Activated B cell treated with CpG ODN at 0.5 μM for 24 hours (primary cell): ENCODE data around the gene NOL9. TPM values are rescaled to one million over a fixed set of nuclear protein-coding genes. Genes with fewer than 3 reads are reported as not detected.

ENCODE experiments used
- ATAC-seq: fragments of 200-7000 bp; cut with Tn5 transposase; one replicate; pipeline ENCODE4 v1.10.0; 2021; ENCODE audit warnings: low read depth, mild to moderate bottlenecking, moderate library complexity
- CTCF ChIA-PET: fragments of 350-600 bp; sonication (Branson Sonifier 250); formaldehyde crosslinking; loops from one replicate; lab custom pipeline; 2021; ENCODE audit warnings: antibody characterized with exemption; lab: Charles Lee
- POLR2A ChIA-PET: fragments of 350-600 bp; sonication (Branson Sonifier 250); formaldehyde crosslinking; loops from one replicate; lab custom pipeline; 2021; ENCODE audit warnings: antibody characterized with exemption; lab: Charles Lee
- DNase-seq: peaks from one replicate; pipeline ENCODE4 v3.0.0; 2022
- H3K27ac Mint-ChIP-seq: one replicate; pipeline ENCODE4 v1.8.0; 2020; ENCODE audit warnings: mixed read lengths
- H3K27me3 Mint-ChIP-seq: one replicate; pipeline ENCODE4 v1.8.0; 2021; ENCODE audit warnings: mixed read lengths
- H3K36me3 Mint-ChIP-seq: one replicate; pipeline ENCODE4 v1.8.0; 2021; ENCODE audit warnings: low read depth, mixed read lengths
- H3K4me1 Mint-ChIP-seq: one replicate; pipeline ENCODE4 v1.8.0; 2021; ENCODE audit warnings: mixed read lengths
- H3K4me3 Mint-ChIP-seq: one replicate; pipeline ENCODE4 v1.8.0; 2020; ENCODE audit warnings: mild to moderate bottlenecking, mixed read lengths
- H3K9me3 Mint-ChIP-seq: one replicate; pipeline ENCODE4 v1.8.0; 2020; ENCODE audit warnings: mixed read lengths
- CTCF ChIP-seq: fragments of 200-600 bp; IDR thresholded peaks from one replicate; pipeline ENCODE4 v1.8.0; 2022; ENCODE audit warnings: antibody characterized with exemption, mild to moderate bottlenecking
- intact Hi-C: fragments of 100-400 bp; cut with micrococcal nuclease; formaldehyde crosslinking; loops from one replicate; pipeline ENCODE4 v1.15.1; 2024
- total RNA-seq: library from RNA; stranded (reverse); gene quantifications from 2 replicates; pipeline ENCODE4 v1.2.3, GENCODE V29; 2022

Gene NOL9
- total RNA-seq: 43.6 and 58.6 TPM in 2 replicates

GRCh38 chr1:6554031-6554906 is at the start of gene NOL9:
Gene NOL9, minus strand, starts transcription at chr1:6554513. Its CDS starts 11 bp downstream, at chr1:6554502.
- peaks cover 21% of the 10 kb centered on the region for H3K4me1 Mint-ChIP-seq
- peak; percentile 98 for ATAC-seq
- no peaks in the 10 kb centered on the region for H3K9me3 Mint-ChIP-seq
- ChIA-PET CTCF (interaction anchor here (0.7 to 2.4 kb wide), 11 partner anchors 18 to 116 kb away, joined by 3 to 15 read pairs (median 4); partner anchors contain the start of genes KLHL21 and ZBTB48), POLR2A (interaction anchor here (0.5 to 2.9 kb wide), 9 partner anchors 24 to 527 kb away, joined by 3 to 38 read pairs (median 5); partner anchors contain the start of genes CAMTA1, DNAJC11, KLHL21 and ZBTB48)
- intact Hi-C loops: loop anchor here (1.0 to 2.0 kb wide), 9 partner anchors 25 to 355 kb away; partner anchors contain the start of genes CAMTA1, PHF13, RPL22 and ZBTB48
- peak within 1 kb of the TSS; percentile 84 for H3K27ac Mint-ChIP-seq
- peak; percentile 98 for DNase-seq
- TF ChIP-seq CTCF: peak; percentile 62
- no peaks in the 10 kb centered on the region for H3K27me3 Mint-ChIP-seq
- peaks cover 11% of the 10 kb centered on the region for H3K36me3 Mint-ChIP-seq
- peak within 1 kb of the TSS; percentile 85 for H3K4me3 Mint-ChIP-seq

- Mint-ChIP-seq H3K27ac (peak overlapping the region; percentile 96), H3K4me3 (peak overlapping the region; percentile 85), H3K27me3 (no peaks in the 10 kb centered on the region), H3K36me3 (peaks cover 8% of the 10 kb centered on the region), H3K9me3 (no peaks in the 10 kb centered on the region), H3K4me1 (peaks cover 40% of the 10 kb centered on the region)
- intact Hi-C loops: loop anchor here (1.0 kb wide), 4 partner anchors 10 to 49 kb away; partner anchors contain the start of genes NOL9, PHF13 and ZBTB48
- POLR2A ChIA-PET: interaction anchor here (1.0 to 8.1 kb wide), 10 partner anchors 9 to 181 kb away, joined by 3 to 94 read pairs (median 12); partner anchors contain the start of genes CAMTA1, NOL9, PHF13 and TAS1R1
- peak; percentile 32 for ATAC-seq
- CTCF ChIA-PET: interaction anchor here (1.1 to 2.9 kb wide), 2 partner anchors 42 to 49 kb away, joined by 3 to 11 read pairs; partner anchors contain the start of genes NOL9 and TAS1R1
- TF ChIP-seq CTCF: no peak
- DNase-seq: peak; percentile 60
These were observed 49.1 kb upstream of the NOL9 start for GRCh38 chr1:6603238-6603914.

- peak; percentile 70 for ATAC-seq
- H3K4me1 Mint-ChIP-seq: peaks cover 40% of the 10 kb centered on the region
- H3K4me3 Mint-ChIP-seq: peak within 1 kb of the TSS; percentile 91
- peak; percentile 86 for DNase-seq
- POLR2A ChIA-PET: interaction anchor here (1.0 to 8.1 kb wide), 11 partner anchors 9 to 182 kb away, joined by 3 to 94 read pairs (median 11); partner anchors contain the start of genes CAMTA1, NOL9, PHF13 and TAS1R1
- no peaks in the 10 kb centered on the region for H3K9me3 Mint-ChIP-seq
- no peak for TF ChIP-seq CTCF
- H3K36me3 Mint-ChIP-seq: peaks cover 11% of the 10 kb centered on the region
- intact Hi-C loops: loop anchor here (1.0 kb wide), 5 partner anchors 11 to 183 kb away; partner anchors contain the start of genes CAMTA1, NOL9, PHF13 and ZBTB48
- CTCF ChIA-PET: interaction anchor here (1.0 to 2.9 kb wide), 5 partner anchors 22 to 48 kb away, joined by 3 to 11 read pairs (median 3); partner anchors contain the start of genes NOL9, TAS1R1 and THAP3
- H3K27ac Mint-ChIP-seq: peak within 1 kb of the TSS; percentile 96
- no peaks in the 10 kb centered on the region for H3K27me3 Mint-ChIP-seq
These were observed 48.4 kb upstream of the NOL9 start, which contains the start of gene KLHL21 for GRCh38 chr1:6602669-6603237. Gene KLHL21, minus strand, starts transcription at chr1:6602869. Its CDS starts 52 bp downstream, at chr1:6602817.

- no peaks in the 10 kb centered on the region for H3K9me3 Mint-ChIP-seq
- peak; percentile 37 for ATAC-seq
- intact Hi-C loops: loop anchor here (1.0 kb wide), 2 partner anchors 99 to 183 kb away; partner anchors contain the start of genes CAMTA1 and DNAJC11
- POLR2A ChIA-PET: interaction anchor here (0.6 to 8.1 kb wide), 10 partner anchors 10 to 410 kb away, joined by 3 to 94 read pairs (median 9); partner anchors contain the start of genes CAMTA1, NOL9, PHF13 and TAS1R1
- no peak for TF ChIP-seq CTCF
- peaks cover 40% of the 10 kb centered on the region for H3K4me1 Mint-ChIP-seq
- DNase-seq: peak; percentile 38
- peaks cover 15% of the 10 kb centered on the region for H3K36me3 Mint-ChIP-seq
- H3K27ac Mint-ChIP-seq: peak overlapping the region; percentile 91
- H3K4me3 Mint-ChIP-seq: peak overlapping the region; percentile 91
- H3K27me3 Mint-ChIP-seq: no peaks in the 10 kb centered on the region
- CTCF ChIA-PET: interaction anchor here (1.0 to 2.9 kb wide), 7 partner anchors 22 to 48 kb away, joined by 3 to 11 read pairs (median 3); partner anchors contain the start of genes NOL9, TAS1R1 and THAP3
These were observed 47.8 kb upstream of the NOL9 start for GRCh38 chr1:6601923-6602668.
